ENCODE data around the gene TNC.

TNC gene

GRCh38 chr9:115058684-115059315 is 59.2 kb downstream of the TNC start:
- in situ Hi-C loops (cut with MboI; ENCODE audit: low sequenced_read_pairs, unreplicated experiment): no loop called here
- TF ChIP-seq, protein P1, sequence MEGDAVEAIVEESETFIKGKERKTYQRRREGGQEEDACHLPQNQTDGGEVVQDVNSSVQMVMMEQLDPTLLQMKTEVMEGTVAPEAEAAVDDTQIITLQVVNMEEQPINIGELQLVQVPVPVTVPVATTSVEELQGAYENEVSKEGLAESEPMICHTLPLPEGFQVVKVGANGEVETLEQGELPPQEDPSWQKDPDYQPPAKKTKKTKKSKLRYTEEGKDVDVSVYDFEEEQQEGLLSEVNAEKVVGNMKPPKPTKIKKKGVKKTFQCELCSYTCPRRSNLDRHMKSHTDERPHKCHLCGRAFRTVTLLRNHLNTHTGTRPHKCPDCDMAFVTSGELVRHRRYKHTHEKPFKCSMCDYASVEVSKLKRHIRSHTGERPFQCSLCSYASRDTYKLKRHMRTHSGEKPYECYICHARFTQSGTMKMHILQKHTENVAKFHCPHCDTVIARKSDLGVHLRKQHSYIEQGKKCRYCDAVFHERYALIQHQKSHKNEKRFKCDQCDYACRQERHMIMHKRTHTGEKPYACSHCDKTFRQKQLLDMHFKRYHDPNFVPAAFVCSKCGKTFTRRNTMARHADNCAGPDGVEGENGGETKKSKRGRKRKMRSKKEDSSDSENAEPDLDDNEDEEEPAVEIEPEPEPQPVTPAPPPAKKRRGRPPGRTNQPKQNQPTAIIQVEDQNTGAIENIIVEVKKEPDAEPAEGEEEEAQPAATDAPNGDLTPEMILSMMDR (IDR thresholded peaks at IDR 0.05; ENCODE audit: borderline replicate concordance, control extremely low read depth, extremely low read depth, insufficient read depth, missing control alignments): no peak
- DNase-seq (ENCODE audit: low spot score): no peak

GRCh38 chr9:115058175-115058574 is 59.8 kb downstream of the TNC start:
- TF ChIP-seq, protein P1 (IDR thresholded peaks at IDR 0.05; ENCODE audit: borderline replicate concordance, control extremely low read depth, extremely low read depth, insufficient read depth, missing control alignments): no peak
- in situ Hi-C loops (cut with MboI; ENCODE audit: low sequenced_read_pairs, unreplicated experiment): no loop called here
- DNase-seq (ENCODE audit: low spot score): no peak

- no peak for DNase-seq (ENCODE audit: low spot score)
- in situ Hi-C loops (cut with MboI; ENCODE audit: low sequenced_read_pairs, unreplicated experiment): no loop called here
- TF ChIP-seq, protein P1 (IDR thresholded peaks at IDR 0.05; ENCODE audit: borderline replicate concordance, control extremely low read depth, extremely low read depth, insufficient read depth, missing control alignments): no peak
Measured at GRCh38 chr9:115057559-115057958, 60.4 kb downstream of the TNC start.

- TF ChIP-seq, protein P1 (IDR thresholded peaks at IDR 0.05; ENCODE audit: borderline replicate concordance, control extremely low read depth, extremely low read depth, insufficient read depth, missing control alignments): no peak
- no peak for DNase-seq (ENCODE audit: low spot score)
- in situ Hi-C loops (cut with MboI; ENCODE audit: low sequenced_read_pairs, unreplicated experiment): no loop called here
Measured at GRCh38 chr9:115050002-115050490, 67.9 kb downstream of the TNC start.

DNA sequence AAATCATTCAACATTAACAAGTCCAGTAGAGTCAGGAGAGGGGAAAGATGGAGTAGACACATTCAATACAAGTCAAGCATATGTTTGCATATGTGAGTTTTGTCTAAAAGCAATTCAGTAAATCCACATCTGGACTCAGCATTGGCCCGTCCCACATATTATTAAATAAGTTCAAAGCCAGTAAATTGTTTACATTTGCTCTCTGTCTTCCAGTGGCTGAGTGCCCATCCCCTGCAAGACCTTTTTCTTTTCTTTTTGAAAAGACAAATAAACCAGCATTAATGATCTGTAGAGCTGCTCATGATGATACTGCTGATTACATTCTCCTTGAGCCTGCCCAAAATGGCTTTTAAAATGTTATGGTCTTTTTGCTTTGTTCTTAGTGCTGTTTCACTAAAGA is 71.1 kb downstream of the TNC start:
- DNase-seq (ENCODE audit: low spot score): no peak
- in situ Hi-C loops (cut with MboI; ENCODE audit: low sequenced_read_pairs, unreplicated experiment): no loop called here
- TF ChIP-seq, protein P1 (IDR thresholded peaks at IDR 0.05; ENCODE audit: borderline replicate concordance, control extremely low read depth, extremely low read depth, insufficient read depth, missing control alignments): no peak

DNA sequence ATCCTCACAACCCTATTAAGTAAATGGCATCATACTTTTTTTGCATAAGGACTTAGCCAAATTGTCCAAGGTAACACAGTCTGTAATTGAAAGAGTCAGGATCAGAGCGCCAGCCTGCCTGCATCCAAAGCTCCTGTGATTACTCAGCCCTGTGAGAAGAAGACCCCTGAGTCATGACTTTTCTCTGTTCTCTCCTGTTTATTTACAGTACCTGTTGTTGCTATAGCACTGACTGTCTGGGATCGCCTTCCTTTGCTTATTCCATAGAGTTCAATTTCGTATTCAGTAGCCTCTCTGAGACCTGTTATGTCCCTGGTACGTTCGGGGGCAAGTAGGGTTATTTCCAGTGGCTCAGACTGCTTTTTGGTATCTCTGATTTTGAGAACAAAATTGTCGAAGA is 71.8 kb downstream of the TNC start:
- TF ChIP-seq, protein P1 (IDR thresholded peaks at IDR 0.05; ENCODE audit: borderline replicate concordance, control extremely low read depth, extremely low read depth, insufficient read depth, missing control alignments): no peak
- DNase-seq (ENCODE audit: low spot score): no peak
- in situ Hi-C loops (cut with MboI; ENCODE audit: low sequenced_read_pairs, unreplicated experiment): no loop called here
